GM18867 (cell line): Measurements from ENCODE around the gene ANKH.
A peak's percentile ranks its signal among the peaks of the same experiment; 100 is the strongest.
"Not testable (repeated sequence)": the region's sequence is repeated elsewhere in the genome, so short reads cannot be mapped to it uniquely, and the experiment has no call there.

Experiments used
- ATAC-seq: cut with Tn5 transposase; IDR thresholded peaks from one replicate; pipeline ENCODE4 v1.9.1; 2021; ENCODE audit warnings: mild to moderate bottlenecking, moderate library complexity; ENCODE audit not compliant: unreplicated experiment

The ANKH gene

DNA sequence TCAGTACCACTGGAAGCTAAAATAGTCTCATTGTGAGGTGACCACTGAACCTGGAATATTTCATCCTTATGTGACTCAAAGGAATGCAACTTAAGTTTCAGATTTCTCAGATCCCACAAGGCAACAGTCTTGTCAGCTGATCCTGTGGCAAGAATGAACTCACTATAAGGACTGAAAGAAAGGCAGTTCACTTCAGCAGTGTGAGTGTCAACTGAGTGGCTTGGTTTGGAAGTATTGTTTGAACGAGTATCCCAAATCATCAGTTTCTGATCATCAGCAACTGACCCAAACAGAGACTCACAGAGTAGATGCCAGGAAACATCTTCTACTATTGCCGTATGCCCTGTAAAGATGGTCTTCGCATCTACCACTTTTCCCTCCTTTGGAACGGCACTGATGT is 74.2 kb downstream of the ANKH start:
- ATAC-seq = not testable (repeated sequence)

- ATAC-seq = no peak
Measured at GRCh38 chr5:14794583-14795230, 76.9 kb downstream of the ANKH start.

DNA sequence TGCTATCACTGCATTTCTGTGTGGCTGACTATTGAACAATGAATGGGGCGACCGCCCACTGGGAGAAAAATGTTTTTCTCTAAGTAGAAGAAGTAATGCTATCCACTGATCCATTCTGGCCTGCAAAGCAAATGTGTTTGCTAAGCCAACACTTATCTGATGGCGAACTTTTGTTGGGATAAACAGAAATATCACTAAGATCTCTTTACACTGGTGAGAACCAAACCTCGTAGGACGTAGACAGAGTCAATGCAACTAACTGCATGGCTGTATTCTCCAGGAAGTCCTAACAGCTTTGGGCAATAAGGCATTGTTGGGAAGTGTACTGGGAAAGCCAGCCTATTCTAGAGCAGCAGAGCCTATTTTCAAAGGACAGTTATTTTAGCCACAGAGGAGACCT is 77.7 kb downstream of the ANKH start:
- no peak for ATAC-seq

DNA sequence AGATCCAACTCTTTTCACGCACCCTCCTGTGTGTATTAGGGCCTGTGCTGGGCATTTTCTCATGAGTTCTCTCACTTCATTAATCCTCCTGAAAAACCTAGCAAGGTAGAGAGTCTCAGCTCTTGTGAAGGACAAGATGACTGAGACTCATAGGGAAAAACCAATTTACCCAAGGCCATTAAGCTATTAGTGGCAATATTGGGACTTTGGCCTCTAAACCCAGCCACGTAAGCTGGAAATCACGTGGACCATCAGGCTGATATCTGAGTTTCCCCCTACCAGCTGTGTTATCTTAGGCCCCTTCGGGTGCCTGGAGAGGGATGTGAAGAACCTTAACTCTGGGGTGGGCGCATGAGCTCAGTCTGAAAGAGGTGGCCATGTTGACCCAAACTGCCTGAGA is 80.7 kb downstream of the ANKH start:
- ATAC-seq = no peak

GRCh38 chr5:14790220-14790619 is 81.4 kb downstream of the ANKH start:
- ATAC-seq = no peak

GRCh38 chr5:14787801-14788579 is 83.6 kb downstream of the ANKH start:
- no peak for ATAC-seq

DNA sequence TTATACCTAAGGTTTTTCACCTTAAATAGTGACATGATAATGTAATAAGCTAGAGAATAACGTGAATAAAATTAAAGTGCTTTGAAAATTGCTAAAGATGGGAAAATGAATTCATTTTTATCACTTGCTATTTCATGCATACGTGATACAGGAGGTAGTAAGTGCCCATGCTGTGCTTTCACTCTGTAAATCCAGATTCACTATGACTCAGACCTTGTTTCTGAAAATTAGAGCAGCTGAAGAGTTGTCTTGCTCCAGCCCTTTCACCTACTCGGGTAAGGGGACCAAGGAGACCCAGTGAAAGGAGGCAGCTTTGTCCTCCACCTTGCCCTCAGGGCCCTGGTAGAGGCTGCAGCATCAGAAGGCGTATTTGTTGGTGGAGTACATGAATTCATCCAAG is 87.9 kb downstream of the ANKH start:
- peak; percentile 64 for ATAC-seq

DNA sequence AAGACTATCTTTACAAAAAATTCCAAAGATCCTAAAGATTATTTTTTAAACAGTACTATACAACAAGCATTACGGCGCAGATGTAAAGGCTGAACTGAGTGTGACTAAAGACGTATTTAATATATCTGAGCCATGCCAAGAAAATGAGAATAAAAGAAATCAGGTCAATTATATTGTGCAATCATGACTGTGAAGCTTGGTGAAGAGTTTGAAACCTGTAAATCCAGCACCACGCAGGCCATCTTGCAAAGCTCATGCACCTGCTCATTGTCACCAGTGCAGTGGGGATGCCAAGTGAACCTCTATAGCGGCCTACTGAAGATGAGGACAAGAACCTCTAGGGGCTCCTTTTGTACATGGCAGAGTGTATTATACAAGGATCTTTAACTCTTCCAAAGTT is 89.0 kb downstream of the ANKH start:
- no peak for ATAC-seq

DNA sequence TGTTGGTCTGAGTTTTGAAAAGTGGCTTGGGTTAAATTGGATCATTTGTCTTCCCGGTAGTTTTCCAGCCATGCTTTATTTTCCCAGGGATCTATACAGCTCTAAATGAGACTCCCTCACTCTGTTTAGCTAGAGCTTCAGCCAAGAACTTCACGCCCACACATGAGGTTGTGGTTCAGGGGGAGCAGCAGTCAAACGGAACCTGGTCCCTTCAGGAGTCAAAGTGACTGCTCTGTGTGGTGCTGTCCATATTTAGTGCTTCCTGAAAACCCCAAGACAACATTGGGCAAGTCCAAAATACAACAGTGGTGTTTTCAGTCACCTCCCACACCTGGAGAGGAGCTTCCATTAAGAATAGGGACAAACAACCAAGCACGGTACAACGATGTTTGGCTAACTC is 90.5 kb downstream of the ANKH start:
- no peak for ATAC-seq

DNA sequence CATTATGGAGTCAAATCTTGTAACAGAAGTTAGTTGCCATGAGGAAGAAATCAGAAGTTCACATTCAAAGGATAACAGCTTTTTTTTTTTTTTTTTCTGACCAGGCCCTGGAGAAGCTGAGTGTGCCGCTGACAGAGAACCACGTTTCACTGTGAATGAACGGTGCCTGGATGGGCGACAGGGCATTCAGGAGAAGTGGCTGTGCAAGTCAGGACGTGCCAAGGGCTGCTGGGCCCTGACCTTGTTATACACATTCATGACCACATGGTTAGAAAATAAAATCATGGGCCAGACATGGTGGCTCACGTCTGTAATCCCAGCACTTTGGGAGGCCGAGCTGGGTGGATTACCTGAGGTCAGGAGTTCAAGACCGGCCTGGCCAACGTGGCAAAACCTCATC is 91.6 kb downstream of the ANKH start:
- no peak for ATAC-seq

GRCh38 chr5:14778792-14779070 is 92.8 kb downstream of the ANKH start:
- ATAC-seq = no peak

DNA sequence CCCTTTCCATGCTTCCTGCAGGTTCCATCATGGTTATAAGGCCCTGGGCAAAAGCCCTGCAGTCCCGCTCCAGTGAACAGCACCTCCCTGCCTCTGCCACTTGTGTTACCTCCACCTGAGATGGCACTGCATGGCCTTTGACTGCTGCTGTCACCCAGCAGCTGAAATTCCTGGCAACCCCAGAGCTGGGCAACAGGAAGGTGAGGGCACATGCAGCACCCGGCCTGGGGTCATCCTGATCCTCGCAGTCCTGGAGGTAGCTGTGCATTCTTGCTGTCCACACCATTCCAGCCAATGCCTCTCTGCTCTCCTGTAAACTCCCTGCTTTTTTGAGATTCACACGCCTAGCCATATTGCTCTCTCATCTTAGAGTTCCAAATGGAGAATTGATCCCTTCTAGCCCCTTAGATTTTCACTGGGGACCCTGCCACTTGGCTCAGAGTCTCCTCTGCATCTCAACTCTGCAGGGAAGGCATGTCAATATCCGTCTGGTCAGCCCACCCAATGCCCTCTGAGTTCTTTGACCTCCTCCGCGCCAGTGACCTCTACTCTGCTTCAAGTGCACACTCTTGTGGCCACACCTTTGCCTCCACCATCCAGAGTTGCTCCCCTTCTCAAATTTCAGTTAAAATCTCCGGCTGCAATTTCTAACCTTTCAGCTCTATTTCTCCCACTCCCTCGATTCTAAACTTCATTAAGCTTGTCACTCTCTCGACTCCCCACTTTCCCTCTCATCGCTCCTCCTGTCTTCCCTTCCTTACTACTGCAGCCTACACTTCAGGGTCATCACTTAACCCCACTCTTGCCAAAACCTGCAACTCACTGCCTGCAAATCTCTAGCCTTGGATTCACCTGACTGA is 93.4 kb downstream of the ANKH start:
- ATAC-seq = no peak

DNA sequence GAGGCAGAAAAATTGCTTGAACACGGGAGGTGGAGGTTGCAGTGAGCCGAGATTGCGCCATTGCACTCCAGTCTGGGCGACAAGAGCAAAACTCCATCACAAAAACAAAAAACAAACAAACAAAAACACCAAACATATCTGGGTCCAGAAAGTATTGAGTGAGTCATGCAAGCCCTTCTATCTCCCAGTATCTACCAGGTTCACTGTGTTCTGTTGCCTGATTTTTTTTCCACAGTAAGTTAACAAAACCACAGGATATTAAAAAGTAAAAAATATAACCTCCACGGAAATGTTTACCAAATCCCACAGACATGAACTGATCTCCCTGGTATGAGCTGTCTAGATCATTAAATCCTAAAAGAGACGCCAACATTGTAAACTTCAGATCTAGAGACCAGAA is 94.4 kb downstream of the ANKH start:
- no peak for ATAC-seq

DNA sequence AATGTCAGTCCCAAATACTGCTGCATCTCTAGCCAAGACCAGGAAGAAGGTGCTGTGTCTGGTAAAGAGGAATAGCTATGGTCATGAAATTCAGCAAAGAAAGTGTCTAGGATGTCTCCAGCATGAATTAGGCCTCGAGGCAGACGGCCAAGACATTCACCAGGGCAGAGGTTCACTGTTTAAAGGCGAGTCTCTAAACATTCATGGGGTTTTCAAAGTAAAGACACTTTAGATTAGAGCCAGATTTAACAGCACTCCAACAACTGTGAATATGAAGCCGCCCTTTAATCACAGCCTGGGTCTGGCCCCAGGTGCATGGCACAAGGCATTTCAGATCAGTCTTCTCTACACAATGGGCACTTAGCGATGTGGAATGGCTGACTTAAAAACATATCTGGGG is 95.0 kb downstream of the ANKH start:
- no peak for ATAC-seq

GRCh38 chr5:14775857-14776256 is 95.7 kb downstream of the ANKH start:
- ATAC-seq = no peak

GRCh38 chr5:14773588-14773987 is 98.0 kb downstream of the ANKH start:
- no peak for ATAC-seq

DNA sequence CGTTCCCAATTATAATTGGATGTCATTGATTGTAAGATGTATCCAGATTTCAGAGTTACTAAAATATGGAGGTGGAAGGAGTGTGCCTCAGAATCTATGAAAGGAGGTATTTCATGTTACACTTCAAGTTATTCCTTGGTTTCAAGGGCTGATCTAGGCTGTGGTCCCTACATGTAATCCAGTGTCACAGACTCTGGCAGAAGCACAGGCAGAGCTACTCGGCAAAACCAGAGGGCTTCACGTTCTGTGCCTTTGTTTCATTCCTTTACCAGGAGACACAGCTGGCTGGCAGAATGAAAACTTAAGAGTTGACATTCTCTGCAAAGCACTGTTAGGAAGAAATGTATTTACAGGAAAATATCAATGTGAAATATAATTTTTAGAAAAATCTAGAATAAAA is 99.6 kb downstream of the ANKH start:
- no peak for ATAC-seq

DNA sequence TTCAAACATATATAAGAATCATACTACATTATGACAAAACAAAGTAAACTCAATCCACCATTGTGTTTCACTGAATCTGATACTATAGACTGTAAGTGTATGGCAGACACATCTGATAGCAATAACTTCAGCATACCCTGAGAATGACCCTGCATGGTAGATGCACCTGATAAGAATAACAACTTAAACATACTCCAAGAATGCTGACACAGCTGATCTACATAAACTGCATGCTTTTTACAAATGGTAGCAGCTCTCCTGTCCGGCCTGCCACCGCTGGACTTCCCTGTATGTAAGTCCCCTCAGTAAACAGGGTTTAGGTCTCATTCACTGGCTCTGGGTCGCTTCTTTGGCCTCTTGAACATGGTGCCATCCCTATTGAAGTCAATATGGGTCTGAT is 100.4 kb downstream of the ANKH start:
- no peak for ATAC-seq

DNA sequence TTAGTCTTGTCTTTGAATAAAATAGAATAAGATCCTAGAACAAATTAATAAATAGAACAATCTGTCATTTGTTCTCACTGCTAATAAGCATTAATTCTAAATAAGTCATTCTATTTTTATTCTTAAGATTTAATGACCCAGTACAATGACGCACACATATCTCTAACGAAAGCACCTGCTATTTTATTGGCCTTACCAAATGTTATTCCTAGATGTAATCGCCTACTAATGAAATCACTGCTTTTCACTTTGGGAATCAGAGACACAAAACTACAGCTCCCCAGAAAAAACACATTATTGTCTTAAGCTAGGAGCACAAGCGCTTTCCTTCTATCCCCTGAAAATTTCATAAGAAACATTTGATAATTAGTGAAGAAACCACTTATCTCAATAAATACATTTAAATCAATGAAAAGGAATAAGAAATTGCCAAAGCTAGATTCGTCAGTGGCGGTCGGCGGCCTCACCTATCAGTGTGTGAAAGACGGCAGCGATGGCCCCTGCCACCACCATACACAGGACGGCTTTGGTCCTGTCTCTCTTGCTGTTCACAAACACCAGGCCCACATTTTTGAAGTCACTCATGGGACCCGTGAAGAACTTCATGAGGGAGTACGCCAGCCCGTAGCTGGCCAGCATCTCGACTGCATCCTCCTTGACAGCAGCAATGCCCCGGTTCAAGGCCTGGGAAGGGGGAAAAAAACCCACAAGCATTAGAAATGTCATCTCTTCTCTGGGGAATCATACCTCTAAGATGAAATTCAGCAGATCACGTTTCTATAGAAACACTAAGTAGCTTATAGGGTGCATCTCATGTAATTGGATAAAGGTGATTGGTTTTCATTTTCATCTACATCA is 102.8 kb downstream of the ANKH start:
- ATAC-seq = no peak

DNA sequence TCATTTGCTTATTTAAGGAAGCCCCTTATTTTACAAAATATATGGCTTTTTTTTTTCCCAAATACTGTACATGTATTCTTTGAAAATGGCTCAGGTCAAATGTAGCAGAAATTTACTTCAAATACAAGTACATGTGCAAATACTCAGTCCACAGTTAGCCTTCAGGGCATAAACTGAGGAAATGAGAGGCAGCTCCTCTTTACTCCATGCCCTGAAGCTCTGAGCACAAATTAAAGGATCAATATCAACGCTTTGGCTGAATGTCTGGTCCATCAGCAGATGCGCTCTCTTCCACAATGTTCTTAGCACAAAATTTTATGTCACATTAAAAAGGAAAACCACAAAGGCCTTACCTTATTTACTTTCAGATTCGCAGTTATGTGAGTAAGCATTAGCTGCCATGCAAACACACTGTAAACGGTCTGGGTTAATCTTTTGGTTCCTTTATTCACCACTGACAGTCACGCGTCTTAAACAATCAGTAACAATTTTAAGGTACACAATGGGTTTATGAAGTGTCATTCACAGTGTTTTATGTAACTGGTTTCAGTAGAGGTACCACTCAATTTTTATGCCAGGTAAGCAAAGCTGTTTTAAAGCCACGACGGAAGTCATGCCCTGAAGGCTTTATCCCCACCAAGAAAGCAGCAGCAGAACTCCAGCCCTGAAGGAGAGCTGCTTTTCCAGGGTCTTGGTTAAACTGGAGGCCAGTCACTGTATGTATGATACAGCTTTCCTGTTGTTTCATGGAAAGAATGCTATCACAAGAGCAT is 103.7 kb downstream of the ANKH start:
- ATAC-seq = no peak
